ENCODE measurements around the gene MFSD8. TPM values are rescaled to one million over a fixed set of nuclear protein-coding genes. Genes with fewer than 3 reads are reported as not detected.
"Not testable (repeated sequence)": the region's sequence is repeated elsewhere in the genome, so short reads cannot be mapped to it uniquely, and the experiment has no call there.

MFSD8 gene
- total RNA-seq, 1 donor from 2014 or later: 20.9 TPM

DNA sequence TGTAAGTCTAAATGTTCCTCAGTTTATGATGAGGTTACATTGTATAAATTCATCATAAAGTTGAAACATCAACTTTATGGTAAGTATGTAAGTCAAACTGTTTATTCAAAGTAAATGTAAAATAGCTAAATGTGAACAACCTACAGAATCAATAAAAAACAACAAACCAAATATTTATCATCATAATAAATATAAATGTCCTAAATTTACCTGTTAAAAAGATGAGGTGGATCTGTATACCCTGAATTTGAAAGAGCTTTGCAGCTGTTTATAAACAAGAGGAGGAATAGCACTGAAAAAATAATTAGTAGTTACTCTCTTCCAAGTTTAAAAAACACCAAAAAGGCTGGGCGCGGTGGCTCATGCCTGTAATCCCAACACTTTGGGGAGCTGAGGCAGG is 14.0 kb upstream of the MFSD8 start:
- DNase-seq (no peak), ATAC-seq (no peak)
- H3K27me3 ChIP-seq (ENCODE audit: low read depth): no peaks in the 10 kb centered on the region
- H3K27ac ChIP-seq: no peak overlapping the region
- intact Hi-C loops (cut with DNase I): no loop called here
- peaks cover 6% of the 10 kb centered on the region for H3K9me3 ChIP-seq
- H3K36me3 ChIP-seq: peaks cover 8% of the 10 kb centered on the region
- H3K4me3 ChIP-seq: no peak overlapping the region
- no peaks in the 10 kb centered on the region for H3K4me1 ChIP-seq
- TF ChIP-seq, protein P1, sequence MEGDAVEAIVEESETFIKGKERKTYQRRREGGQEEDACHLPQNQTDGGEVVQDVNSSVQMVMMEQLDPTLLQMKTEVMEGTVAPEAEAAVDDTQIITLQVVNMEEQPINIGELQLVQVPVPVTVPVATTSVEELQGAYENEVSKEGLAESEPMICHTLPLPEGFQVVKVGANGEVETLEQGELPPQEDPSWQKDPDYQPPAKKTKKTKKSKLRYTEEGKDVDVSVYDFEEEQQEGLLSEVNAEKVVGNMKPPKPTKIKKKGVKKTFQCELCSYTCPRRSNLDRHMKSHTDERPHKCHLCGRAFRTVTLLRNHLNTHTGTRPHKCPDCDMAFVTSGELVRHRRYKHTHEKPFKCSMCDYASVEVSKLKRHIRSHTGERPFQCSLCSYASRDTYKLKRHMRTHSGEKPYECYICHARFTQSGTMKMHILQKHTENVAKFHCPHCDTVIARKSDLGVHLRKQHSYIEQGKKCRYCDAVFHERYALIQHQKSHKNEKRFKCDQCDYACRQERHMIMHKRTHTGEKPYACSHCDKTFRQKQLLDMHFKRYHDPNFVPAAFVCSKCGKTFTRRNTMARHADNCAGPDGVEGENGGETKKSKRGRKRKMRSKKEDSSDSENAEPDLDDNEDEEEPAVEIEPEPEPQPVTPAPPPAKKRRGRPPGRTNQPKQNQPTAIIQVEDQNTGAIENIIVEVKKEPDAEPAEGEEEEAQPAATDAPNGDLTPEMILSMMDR (IDR thresholded peaks at IDR 0.05): no peak

DNA sequence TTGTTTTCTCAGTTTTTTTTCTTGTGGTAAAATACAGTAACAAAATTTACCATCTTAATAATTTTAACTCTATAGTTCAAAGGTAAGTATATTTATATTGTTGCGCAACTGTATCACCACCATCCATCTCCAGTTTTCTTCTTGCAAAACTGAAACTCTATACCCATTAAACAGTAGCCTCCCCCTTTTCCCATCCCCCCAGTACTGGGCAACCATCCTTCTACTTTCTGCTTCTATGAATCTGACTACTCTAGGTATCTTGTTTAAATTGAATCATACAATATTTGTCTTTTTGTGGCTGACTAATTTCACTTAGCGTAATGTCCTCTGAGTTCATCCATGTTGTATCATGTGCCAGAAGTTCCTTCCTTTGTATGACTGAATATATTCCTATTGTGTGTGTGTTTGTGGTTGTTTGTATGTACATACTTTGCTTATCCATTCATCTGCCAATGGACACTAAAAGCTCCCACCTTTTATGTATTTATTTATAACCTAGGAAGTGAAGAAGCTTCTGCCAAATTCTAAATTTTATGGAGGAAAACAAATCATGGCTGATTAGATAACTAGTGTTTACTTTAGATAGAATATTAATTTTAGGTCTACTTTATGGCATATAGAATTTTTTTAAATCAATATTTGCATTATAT is 10.3 kb upstream of the MFSD8 start:
- ATAC-seq (no peak), DNase-seq (no peak)
- no peak overlapping the region for H3K4me3 ChIP-seq
- H3K9me3 ChIP-seq: peaks cover 6% of the 10 kb centered on the region
- intact Hi-C loops (cut with DNase I): no loop called here
- TF ChIP-seq, protein P1 (IDR thresholded peaks at IDR 0.05): no peak
- H3K36me3 ChIP-seq: peaks cover 11% of the 10 kb centered on the region
- H3K27me3 ChIP-seq (ENCODE audit: low read depth): no peaks in the 10 kb centered on the region
- no peak overlapping the region for H3K27ac ChIP-seq
- H3K4me1 ChIP-seq: no peaks in the 10 kb centered on the region

DNA sequence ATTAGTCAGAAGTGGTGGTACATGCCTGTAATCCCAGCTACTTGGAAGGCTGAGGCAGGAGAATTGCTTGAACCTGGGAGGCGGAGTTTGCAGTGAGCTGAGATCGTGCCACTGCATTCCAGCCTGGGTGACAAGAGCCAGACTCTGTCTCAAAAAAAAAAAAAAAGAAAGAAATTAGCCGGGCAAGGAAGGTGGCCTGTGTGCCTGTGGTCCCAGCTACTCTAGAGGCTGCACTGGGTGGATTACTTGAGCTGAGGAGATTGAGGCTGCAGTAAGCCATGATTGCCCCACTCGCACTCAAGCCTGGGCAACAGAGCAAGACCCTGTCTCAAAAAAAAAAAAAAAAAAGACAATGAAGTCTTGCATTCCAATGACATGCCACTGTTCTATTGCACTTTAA is 6.0 kb upstream of the MFSD8 start:
- peak in 1 of 2 donors; percentile 43 for ATAC-seq
- H3K27ac ChIP-seq; DNase-seq; H3K4me3 ChIP-seq; intact Hi-C loops (cut with DNase I); H3K9me3 ChIP-seq; H3K27me3 ChIP-seq (ENCODE audit: low read depth): not testable (repeated sequence)
- Histone ChIP-seq H3K4me1 (peaks cover 22% of the 10 kb centered on the region), H3K36me3 (peaks cover 11% of the 10 kb centered on the region)

DNA sequence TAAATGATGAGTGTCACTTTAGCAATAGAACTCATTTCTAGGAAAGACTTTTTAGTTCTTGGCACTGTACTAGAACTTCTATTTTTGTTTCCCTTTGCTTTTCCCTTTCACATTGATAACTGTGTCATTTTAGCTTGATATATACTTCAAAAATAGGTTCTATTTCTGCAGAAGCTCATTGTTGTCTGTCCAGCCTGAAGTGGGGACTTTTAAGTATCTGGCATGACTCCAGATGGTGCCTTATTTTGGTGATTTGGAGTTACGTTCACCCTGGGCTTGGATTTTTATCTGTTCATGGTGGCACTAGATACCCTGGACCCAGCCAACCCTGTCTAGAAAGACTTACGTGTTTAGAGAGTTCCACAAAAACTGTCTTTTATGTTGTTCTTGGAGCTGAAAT is 3.6 kb upstream of the MFSD8 start:
- H3K27me3 ChIP-seq (ENCODE audit: low read depth): no peaks in the 10 kb centered on the region
- ATAC-seq: no peak
- no peak overlapping the region for H3K4me3 ChIP-seq
- no peak overlapping the region for H3K27ac ChIP-seq
- TF ChIP-seq, protein P1 (IDR thresholded peaks at IDR 0.05): no peak
- peaks cover 27% of the 10 kb centered on the region for H3K4me1 ChIP-seq
- peaks cover 4% of the 10 kb centered on the region for H3K36me3 ChIP-seq
- H3K9me3 ChIP-seq: no peaks in the 10 kb centered on the region
- DNase-seq: no peak
- intact Hi-C loops (cut with DNase I): no loop called here

DNA sequence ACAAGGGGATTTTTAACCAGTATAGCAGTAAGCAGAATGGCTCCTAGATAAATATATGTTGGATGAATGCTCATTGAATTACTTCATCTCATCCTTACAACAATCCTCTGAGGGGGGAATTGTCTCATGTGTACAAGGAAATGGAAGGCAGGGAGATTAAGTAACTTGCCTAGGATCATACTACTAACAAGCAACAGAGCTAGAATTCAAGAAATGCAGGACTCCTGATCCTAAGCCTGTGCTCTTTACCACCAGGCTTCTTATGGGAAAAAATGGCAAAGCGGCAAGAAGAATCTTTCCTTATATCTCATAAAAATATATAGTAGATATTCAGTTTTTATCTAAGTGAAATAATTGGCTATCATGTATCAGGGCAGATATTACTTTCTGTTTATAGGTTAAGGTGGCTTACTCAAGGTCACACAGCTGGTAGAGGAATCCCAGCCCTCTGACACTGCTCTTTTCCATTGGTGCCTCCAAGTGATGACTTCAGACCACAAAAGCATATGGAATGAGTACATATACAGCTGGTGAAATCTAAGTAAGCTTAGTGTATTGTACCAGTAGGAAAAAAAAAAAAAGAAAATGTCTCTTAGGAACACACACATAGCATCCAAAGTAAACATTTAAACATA is 2.3 kb upstream of the MFSD8 start:
- Histone ChIP-seq H3K36me3 (no peaks in the 10 kb centered on the region), H3K27me3 (ENCODE audit: low read depth) (no peaks in the 10 kb centered on the region), H3K4me1 (peaks cover 27% of the 10 kb centered on the region), H3K9me3 (no peaks in the 10 kb centered on the region), H3K27ac (no peak overlapping the region), H3K4me3 (no peak overlapping the region)
- intact Hi-C loops (cut with DNase I): no loop called here
- TF ChIP-seq, protein P1 (IDR thresholded peaks at IDR 0.05): no peak
- DNase-seq (no peak), ATAC-seq (no peak)

DNA sequence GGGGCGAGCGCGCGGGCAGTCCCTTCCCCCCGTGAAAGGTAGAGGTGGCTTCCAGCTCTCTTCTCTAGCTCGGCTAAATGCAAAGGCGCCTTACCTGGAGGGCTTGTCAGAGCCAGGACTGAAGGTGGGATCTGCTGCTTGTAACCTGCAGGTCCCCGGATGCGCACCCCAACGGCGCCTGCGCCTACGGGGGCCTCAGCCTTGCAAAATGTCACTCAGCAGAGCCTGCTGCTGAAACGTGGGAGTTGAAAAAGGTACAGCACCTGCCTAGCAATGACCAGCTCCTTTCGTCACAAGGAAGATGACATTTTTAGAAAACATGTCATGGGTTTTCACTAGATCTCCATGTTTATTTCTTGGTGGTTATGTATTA is 816 bp upstream of the MFSD8 start:
- Histone ChIP-seq H3K36me3 (no peaks in the 10 kb centered on the region), H3K4me1 (peaks cover 27% of the 10 kb centered on the region), H3K9me3 (no peaks in the 10 kb centered on the region), H3K4me3 (peak overlapping the region; percentile 97), H3K27me3 (ENCODE audit: low read depth) (no peaks in the 10 kb centered on the region), H3K27ac (peak overlapping the region; percentile 96)
- DNase-seq (peak; percentile 64), ATAC-seq (peak; percentile 49 to 64)
- intact Hi-C loops (cut with DNase I): no loop called here
- TF ChIP-seq, protein P1 (IDR thresholded peaks at IDR 0.05): no peak

DNA sequence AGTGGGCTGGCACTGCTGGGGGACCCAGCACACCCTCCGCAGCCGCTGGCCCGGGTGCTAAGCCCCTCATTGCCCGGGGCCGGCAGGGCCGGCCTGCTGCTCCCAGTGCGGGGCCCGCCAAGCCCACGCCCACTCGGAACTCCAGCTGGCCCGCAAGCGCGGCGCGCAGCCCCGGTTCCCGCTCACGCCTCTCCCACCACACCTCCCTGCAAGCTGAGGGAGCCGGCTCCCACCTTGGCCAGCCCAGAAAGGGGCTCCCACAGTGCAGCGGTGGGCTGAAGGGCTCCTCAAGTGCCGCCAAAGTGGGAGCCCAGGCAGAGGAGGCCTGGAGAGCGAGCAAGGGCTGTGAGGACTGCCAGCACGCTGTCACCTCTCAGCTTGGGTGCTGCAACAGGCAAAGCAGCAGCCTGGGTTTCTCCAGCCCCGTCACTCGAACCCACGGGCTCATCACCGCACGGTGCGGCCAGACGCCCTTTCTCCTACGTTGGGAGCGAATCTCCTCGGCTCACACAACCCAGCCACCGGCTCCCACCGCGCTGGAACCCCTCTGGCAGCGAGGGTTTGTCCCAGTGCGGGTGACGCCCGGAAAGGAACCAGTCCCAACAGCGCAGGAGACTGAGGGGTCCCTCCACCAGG is 429 bp downstream of the MFSD8 start:
- H3K36me3 ChIP-seq; H3K27me3 ChIP-seq (ENCODE audit: low read depth); intact Hi-C loops (cut with DNase I); H3K9me3 ChIP-seq; DNase-seq: not testable (repeated sequence)
- Histone ChIP-seq H3K27ac (peak overlapping the region; percentile 96), H3K4me1 (peaks cover 27% of the 10 kb centered on the region), H3K4me3 (peak overlapping the region; percentile 97)
- peak; percentile 47 to 51 for ATAC-seq

DNA sequence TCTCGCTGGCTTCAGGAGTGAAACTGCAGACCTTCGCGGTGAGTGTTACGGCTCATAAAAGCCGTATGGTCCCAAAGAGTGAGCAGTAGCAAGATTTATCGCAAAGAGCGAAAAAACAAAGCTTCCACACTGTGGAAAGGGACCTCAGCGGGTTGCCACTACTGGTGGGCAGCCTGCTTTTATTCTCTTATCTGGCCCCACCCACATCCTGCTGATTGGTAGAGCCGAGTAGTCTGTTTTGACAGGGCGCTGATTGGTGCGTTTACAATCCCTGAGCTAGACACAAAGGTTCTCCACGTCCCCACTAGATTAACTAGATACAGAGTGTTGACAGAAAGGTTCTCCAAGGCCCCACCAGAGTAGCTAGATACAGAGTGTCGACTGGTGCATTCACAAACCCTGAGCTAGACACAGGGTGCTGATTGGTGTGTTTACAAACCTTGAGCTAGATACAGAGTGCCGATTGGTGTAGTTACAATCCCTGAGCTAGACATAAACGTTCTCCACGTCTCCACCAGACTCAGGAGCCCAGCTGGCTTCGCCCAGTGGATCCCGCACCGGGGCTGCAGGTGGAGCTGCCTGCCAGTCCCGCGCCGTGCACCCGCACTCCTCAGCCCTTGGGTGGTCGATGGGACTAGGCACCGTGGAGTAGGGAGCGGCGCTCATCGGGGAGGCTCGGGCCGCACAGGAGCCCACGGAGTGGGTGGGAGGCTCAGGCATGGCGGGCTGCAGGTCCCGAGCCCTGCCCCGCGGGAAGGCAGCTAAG is 1.2 kb downstream of the MFSD8 start:
- H3K9me3 ChIP-seq; H3K36me3 ChIP-seq; DNase-seq; intact Hi-C loops (cut with DNase I); H3K27me3 ChIP-seq (ENCODE audit: low read depth); ATAC-seq: not testable (repeated sequence)
- Histone ChIP-seq H3K4me3 (peak overlapping the region; percentile 97), H3K4me1 (peaks cover 26% of the 10 kb centered on the region), H3K27ac (peak overlapping the region; percentile 96)
